GM23338 (cell line): ENCODE data around the gene TMEM61. TPM values are rescaled to one million over a fixed set of nuclear protein-coding genes. Genes with fewer than 3 reads are reported as not detected.
"Not testable (repeated sequence)": the region's sequence is repeated elsewhere in the genome, so short reads cannot be mapped to it uniquely, and the experiment has no call there.

ENCODE experiments used
- ATAC-seq: fragments of 200-7000 bp; cut with Tn5 transposase; 3 replicates; pipeline ENCODE4 v1.9.1; 2020
- DNase-seq: peaks from one replicate; pipeline ENCODE4 v3.0.0-alpha.2; 2015; ENCODE audit warnings: low spot score
- H2AFZ ChIP-seq: fragments of 200-600 bp; sonication (generic); 2 replicates; pipeline ENCODE4 v1.8.0; 2016; ENCODE audit warnings: antibody characterized with exemption, mild to moderate bottlenecking, moderate library complexity
- H3F3A ChIP-seq: fragments of 200-600 bp; sonication (generic); replicated peaks from 2 replicates; pipeline ENCODE4 v1.8.0; 2017; ENCODE audit warnings: antibody characterized with exemption, mixed run types, low read depth
- H3K27ac ChIP-seq: fragments of 200-600 bp; sonication (generic); 2 replicates; pipeline ENCODE4 v1.6.1; 2016; ENCODE audit warnings: low read depth
- H3K27me3 ChIP-seq: fragments of 200-600 bp; sonication (generic); 2 replicates; pipeline ENCODE4 v1.8.0; 2016; ENCODE audit warnings: mild to moderate bottlenecking, mixed run types, moderate library complexity; ENCODE audit not compliant: insufficient read depth
- H3K36me3 ChIP-seq: fragments of 200-600 bp; sonication (generic); 2 replicates; pipeline ENCODE4 v1.8.0; 2016; ENCODE audit warnings: mild to moderate bottlenecking; ENCODE audit not compliant: insufficient read depth
- H3K4me1 ChIP-seq: fragments of 200-600 bp; sonication (generic); 2 replicates; pipeline ENCODE4 v1.8.0; 2016; ENCODE audit warnings: mild to moderate bottlenecking, moderate library complexity; ENCODE audit not compliant: insufficient read depth
- H3K4me2 ChIP-seq: fragments of 200-600 bp; sonication (generic); 2 replicates; pipeline ENCODE4 v1.7.1; 2017; ENCODE audit warnings: mixed run types
- H3K4me3 ChIP-seq: fragments of 200-600 bp; sonication (generic); 2 replicates; pipeline ENCODE4 v1.6.1; 2016; ENCODE audit warnings: mixed run types
- H3K79me2 ChIP-seq: fragments of 200-600 bp; sonication (generic); replicated peaks from 2 replicates; pipeline ENCODE4 v1.8.0; 2017; ENCODE audit warnings: mild to moderate bottlenecking; ENCODE audit not compliant: insufficient read depth
- H3K9me2 ChIP-seq: fragments of 200-600 bp; sonication (generic); 2 replicates; pipeline ENCODE4 v1.8.0; 2017; ENCODE audit not compliant: insufficient read depth
- H4K20me1 ChIP-seq: fragments of 200-600 bp; sonication (generic); replicated peaks from 2 replicates; pipeline ENCODE4 v1.8.0; 2017; ENCODE audit warnings: mild to moderate bottlenecking; ENCODE audit not compliant: insufficient read depth
- H3K27ac Mint-ChIP-seq: 2 replicates; pipeline ENCODE4 v1.8.0; 2020; ENCODE audit warnings: inconsistent platforms, mild to moderate bottlenecking, moderate library complexity, mixed read lengths
- H3K27me3 Mint-ChIP-seq: 3 replicates; pipeline ENCODE4 v1.8.0; 2022; ENCODE audit warnings: low read depth, mild to moderate bottlenecking, moderate library complexity, mixed read lengths, inconsistent platforms; ENCODE audit not compliant: insufficient read depth, poor library complexity
- H3K36me3 Mint-ChIP-seq: 3 replicates; pipeline ENCODE4 v1.8.0; 2021; ENCODE audit warnings: low read depth, mild to moderate bottlenecking, inconsistent platforms, moderate library complexity, mixed read lengths
- H3K4me1 Mint-ChIP-seq: 3 replicates; pipeline ENCODE4 v1.8.0; 2020; ENCODE audit warnings: mild to moderate bottlenecking, inconsistent platforms, mixed read lengths
- H3K4me3 Mint-ChIP-seq: 3 replicates; pipeline ENCODE4 v1.8.0; 2021; ENCODE audit warnings: moderate library complexity, mild to moderate bottlenecking, inconsistent platforms, mixed read lengths
- H3K9me3 Mint-ChIP-seq: 3 replicates; pipeline ENCODE4 v1.8.0; 2020; ENCODE audit warnings: moderate library complexity, mild to moderate bottlenecking, inconsistent platforms, mixed read lengths
- CREB1 ChIP-seq: fragments of 250-450 bp; sonication (Bioruptor Pico); IDR thresholded peaks from 2 replicates; pipeline ENCODE4 v1.5.0; 2020; ENCODE audit warnings: low read depth, mild to moderate bottlenecking, moderate library complexity
- POLR2AphosphoS5 ChIP-seq: IDR thresholded peaks from 2 replicates; pipeline ENCODE4 v1.6.1; 2016; ENCODE audit warnings: antibody characterized with exemption, low read depth
- ZNF114 ChIP-seq: fragments of 250-450 bp; sonication (Bioruptor Pico); IDR thresholded peaks from 2 replicates; pipeline ENCODE4 v1.5.0; 2020; ENCODE audit warnings: mild to moderate bottlenecking, moderate library complexity
- ZNF331 ChIP-seq: fragments of 250-450 bp; sonication (Bioruptor Pico); IDR thresholded peaks from 2 replicates; pipeline ENCODE4 v1.5.0; 2020; ENCODE audit warnings: low read depth, mild to moderate bottlenecking, moderate library complexity
- polyA plus RNA-seq: library from polyadenylated mRNA; unstranded; fragments of >200 nt; fragmentation: Nextera tagmentation; extraction: Ambion mirVana; gene quantifications from 2 replicates; pipeline ENCODE4 v1.2.1, GENCODE V29; 2016
- total RNA-seq: library from RNA; depleted of rRNA; stranded (reverse); fragments of >200 nt; shearing (Covaris generic); gene quantifications from 2 replicates; pipeline ENCODE4 v1.2.3, GENCODE V29; 2014
- TF ChIP-seq, protein P1 (sequence below): IDR thresholded peaks from one replicate; pipeline ENCODE4 v1.6.1; 2018; ENCODE audit warnings: antibody characterized with exemption; ENCODE audit not compliant: unreplicated experiment
- TF ChIP-seq, protein P2 (sequence below): IDR thresholded peaks from 2 replicates; pipeline ENCODE4 v1.6.1; 2016; ENCODE audit warnings: antibody characterized with exemption
- TF ChIP-seq, protein P3 (sequence below), 2 experiments: fragments of 200-600 bp in 1 of 2; sonication (generic) in 1 of 2; conservative IDR thresholded peaks; 2 replicates each; pipeline versions ENCODE4 v1.5.1 to v1.6.1; 2016 to 2017; ENCODE audit warnings: antibody characterized with exemption in 2 of 2, low read depth in 2 of 2, mild to moderate bottlenecking in 2 of 2, moderate library complexity in 1 of 2

Gene TMEM61
- total and polyA plus RNA-seq, 2 experiments from 2014 or later, result 2.0 to 3.6 TPM

DNA sequence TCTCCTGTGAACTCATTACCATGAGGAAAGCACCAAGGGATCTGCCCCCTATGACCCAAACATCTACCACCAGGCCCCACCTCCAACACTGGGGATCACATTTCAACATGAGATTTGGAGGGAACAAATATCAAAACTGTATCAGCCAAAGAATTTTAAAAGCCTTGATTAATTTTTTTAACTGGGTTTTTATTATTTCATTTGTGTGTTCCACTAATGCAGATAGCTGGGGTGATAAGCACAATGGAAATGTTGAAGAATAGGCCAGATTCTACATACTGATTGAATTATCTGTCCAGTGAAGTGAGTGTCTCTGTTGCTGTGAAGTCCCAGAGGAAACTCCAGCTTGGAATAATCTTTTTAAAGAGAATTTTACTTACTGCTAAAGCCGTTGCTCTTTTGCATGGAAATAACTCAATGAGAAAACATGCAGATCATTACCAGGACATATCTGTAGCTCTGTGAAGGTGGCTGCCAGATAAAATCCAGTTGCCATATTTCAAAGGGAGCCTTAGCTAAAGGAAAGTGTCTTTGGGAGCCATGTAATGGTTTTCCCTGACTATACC, 49.1 kb upstream of the TMEM61 start (continued):
- TF ChIP-seq, protein P1, sequence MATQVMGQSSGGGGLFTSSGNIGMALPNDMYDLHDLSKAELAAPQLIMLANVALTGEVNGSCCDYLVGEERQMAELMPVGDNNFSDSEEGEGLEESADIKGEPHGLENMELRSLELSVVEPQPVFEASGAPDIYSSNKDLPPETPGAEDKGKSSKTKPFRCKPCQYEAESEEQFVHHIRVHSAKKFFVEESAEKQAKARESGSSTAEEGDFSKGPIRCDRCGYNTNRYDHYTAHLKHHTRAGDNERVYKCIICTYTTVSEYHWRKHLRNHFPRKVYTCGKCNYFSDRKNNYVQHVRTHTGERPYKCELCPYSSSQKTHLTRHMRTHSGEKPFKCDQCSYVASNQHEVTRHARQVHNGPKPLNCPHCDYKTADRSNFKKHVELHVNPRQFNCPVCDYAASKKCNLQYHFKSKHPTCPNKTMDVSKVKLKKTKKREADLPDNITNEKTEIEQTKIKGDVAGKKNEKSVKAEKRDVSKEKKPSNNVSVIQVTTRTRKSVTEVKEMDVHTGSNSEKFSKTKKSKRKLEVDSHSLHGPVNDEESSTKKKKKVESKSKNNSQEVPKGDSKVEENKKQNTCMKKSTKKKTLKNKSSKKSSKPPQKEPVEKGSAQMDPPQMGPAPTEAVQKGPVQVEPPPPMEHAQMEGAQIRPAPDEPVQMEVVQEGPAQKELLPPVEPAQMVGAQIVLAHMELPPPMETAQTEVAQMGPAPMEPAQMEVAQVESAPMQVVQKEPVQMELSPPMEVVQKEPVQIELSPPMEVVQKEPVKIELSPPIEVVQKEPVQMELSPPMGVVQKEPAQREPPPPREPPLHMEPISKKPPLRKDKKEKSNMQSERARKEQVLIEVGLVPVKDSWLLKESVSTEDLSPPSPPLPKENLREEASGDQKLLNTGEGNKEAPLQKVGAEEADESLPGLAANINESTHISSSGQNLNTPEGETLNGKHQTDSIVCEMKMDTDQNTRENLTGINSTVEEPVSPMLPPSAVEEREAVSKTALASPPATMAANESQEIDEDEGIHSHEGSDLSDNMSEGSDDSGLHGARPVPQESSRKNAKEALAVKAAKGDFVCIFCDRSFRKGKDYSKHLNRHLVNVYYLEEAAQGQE, result no peak
- no peak for TF ChIP-seq ZNF331
- no peak for TF ChIP-seq CREB1 (CRISPR knock-in tag)
- TF ChIP-seq, protein P2, sequence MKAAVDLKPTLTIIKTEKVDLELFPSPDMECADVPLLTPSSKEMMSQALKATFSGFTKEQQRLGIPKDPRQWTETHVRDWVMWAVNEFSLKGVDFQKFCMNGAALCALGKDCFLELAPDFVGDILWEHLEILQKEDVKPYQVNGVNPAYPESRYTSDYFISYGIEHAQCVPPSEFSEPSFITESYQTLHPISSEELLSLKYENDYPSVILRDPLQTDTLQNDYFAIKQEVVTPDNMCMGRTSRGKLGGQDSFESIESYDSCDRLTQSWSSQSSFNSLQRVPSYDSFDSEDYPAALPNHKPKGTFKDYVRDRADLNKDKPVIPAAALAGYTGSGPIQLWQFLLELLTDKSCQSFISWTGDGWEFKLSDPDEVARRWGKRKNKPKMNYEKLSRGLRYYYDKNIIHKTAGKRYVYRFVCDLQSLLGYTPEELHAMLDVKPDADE, result no peak
- TF ChIP-seq, protein P3, sequence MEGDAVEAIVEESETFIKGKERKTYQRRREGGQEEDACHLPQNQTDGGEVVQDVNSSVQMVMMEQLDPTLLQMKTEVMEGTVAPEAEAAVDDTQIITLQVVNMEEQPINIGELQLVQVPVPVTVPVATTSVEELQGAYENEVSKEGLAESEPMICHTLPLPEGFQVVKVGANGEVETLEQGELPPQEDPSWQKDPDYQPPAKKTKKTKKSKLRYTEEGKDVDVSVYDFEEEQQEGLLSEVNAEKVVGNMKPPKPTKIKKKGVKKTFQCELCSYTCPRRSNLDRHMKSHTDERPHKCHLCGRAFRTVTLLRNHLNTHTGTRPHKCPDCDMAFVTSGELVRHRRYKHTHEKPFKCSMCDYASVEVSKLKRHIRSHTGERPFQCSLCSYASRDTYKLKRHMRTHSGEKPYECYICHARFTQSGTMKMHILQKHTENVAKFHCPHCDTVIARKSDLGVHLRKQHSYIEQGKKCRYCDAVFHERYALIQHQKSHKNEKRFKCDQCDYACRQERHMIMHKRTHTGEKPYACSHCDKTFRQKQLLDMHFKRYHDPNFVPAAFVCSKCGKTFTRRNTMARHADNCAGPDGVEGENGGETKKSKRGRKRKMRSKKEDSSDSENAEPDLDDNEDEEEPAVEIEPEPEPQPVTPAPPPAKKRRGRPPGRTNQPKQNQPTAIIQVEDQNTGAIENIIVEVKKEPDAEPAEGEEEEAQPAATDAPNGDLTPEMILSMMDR (conservative IDR thresholded peaks at IDR 0.05; ENCODE audit: low read depth in 2 of 2), result no peak
- no peak for TF ChIP-seq POLR2AphosphoS5

DNA sequence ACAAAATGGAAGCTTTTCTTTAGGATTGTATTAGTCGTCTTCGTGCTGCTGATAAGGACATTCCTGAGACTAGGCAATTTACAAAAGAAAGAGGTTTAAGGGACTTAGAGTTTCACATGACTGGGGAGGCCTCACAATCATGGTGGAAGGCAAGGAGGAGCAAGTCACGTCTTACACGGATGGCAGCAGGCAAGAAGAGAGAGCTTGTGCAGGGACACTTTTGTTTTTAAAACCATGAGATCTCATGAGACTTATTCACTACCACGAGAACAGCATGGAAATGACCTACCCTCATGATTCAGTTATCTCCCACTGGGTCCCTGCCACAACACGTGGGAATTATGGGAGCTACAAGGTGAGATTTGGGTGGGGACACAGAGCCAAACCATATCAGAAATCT, 46.3 kb upstream of the TMEM61 start:
- not testable (repeated sequence) for H3K79me2 ChIP-seq, H4K20me1 ChIP-seq, DNase-seq, ATAC-seq, H3K4me3 ChIP-seq, H3K27me3 Mint-ChIP-seq, H3K27ac ChIP-seq, H3K9me2 ChIP-seq, H3K4me2 ChIP-seq, H3K36me3 ChIP-seq, H3F3A ChIP-seq, H2AFZ ChIP-seq, H3K27me3 ChIP-seq, H3K4me3 Mint-ChIP-seq, H3K27ac Mint-ChIP-seq
- peaks cover 32% of the 10 kb centered on the region for H3K9me3 Mint-ChIP-seq
- H3K4me1 Mint-ChIP-seq, result peaks cover 21% of the 10 kb centered on the region
- peaks cover 17% of the 10 kb centered on the region for H3K4me1 ChIP-seq
- peaks cover 13% of the 10 kb centered on the region; the same call in 2 of the 3 replicates for H3K36me3 Mint-ChIP-seq

DNA sequence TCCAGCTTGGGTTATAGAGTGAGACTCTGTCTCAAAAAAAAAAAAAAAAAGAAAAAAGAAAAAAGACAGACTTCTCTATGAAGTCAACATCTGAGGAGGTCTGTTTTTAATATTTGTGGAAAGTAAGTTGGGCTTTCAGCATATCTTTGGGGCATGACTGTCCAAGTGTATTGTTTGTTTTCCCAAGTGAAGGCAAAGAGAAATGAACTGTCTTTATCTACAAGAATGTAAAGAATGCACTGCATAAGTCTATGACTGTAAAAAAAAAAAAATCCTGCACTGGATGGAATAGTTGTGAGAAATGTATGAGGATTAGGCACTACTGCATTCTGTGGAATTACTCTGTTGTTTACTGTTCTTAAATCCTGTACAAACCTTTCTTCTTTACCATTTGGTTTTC, 45.6 kb upstream of the TMEM61 start:
- DNase-seq (no peak), ATAC-seq (no peak)
- H3K27me3 Mint-ChIP-seq, result no peaks in the 10 kb centered on the region
- Histone ChIP-seq H3K9me2 (no peaks in the 10 kb centered on the region), H3K4me2 (no peak overlapping the region), H3K4me1 (peaks cover 17% of the 10 kb centered on the region), H3F3A (no peaks in the 10 kb centered on the region), H3K79me2 (no peaks in the 10 kb centered on the region), H4K20me1 (no peaks in the 10 kb centered on the region), H3K27ac (no peak overlapping the region), H2AFZ (no peak overlapping the region), H3K4me3 (no peak overlapping the region), H3K27me3 (no peaks in the 10 kb centered on the region), H3K36me3 (no peaks in the 10 kb centered on the region)
- no peak overlapping the region for H3K27ac Mint-ChIP-seq
- H3K4me1 Mint-ChIP-seq, result peaks cover 29% of the 10 kb centered on the region
- H3K36me3 Mint-ChIP-seq, result peaks cover 13% of the 10 kb centered on the region; the same call in 2 of the 3 replicates
- no peak overlapping the region for H3K4me3 Mint-ChIP-seq
- peaks cover 32% of the 10 kb centered on the region for H3K9me3 Mint-ChIP-seq
- TF ChIP-seq POLR2AphosphoS5 (no peak), ZNF114 (no peak)
- TF ChIP-seq, protein P2, result no peak
- TF ChIP-seq, protein P1, result no peak
